ENCODE measurements around the gene LMTK2.
"Not testable (repeated sequence)": the region's sequence is repeated elsewhere in the genome, so short reads cannot be mapped to it uniquely, and the experiment has no call there.

Gene LMTK2

DNA sequence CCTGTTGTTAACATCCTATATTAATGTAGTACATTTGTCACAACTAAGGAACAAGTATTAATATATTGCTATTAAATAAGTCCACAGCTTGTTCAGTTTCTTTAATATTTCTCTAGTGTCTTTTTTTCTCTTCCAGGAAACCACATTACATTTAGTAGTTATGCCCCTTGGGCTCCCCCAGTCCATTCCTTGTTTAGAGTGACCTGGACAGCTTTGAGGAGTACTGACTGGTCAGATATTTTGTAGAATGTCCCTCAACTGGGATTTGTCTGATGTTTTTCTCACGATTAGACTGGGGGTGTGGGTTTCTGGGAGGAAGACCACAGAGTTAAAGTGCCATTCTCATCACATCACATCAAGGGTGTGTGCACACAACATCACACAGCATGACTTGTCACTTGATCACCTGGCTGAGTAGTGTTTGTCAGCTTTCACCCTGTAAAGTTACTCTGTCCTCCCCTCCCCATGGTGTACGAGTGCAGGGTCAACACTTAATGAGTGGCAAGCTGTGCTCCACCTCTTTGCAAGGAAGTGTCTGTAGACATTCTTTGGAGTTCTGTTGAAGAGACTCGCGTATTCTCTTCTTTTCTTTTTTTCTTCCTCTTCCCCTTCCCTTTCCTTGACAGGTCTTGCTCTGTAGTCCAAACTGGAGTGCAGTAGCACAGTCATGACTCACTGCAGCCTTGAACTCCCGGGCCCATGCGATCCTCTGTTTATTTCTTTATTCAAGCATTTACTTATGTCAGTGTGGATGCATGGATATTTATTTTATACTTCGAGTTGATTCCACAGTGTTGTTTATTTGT is 10.2 kb downstream of the LMTK2 start:
- no peak for DNase-seq (ENCODE audit: insufficient read length, low spot score)
- FAIRE-seq: no peak
- TF ChIP-seq, protein P1, sequence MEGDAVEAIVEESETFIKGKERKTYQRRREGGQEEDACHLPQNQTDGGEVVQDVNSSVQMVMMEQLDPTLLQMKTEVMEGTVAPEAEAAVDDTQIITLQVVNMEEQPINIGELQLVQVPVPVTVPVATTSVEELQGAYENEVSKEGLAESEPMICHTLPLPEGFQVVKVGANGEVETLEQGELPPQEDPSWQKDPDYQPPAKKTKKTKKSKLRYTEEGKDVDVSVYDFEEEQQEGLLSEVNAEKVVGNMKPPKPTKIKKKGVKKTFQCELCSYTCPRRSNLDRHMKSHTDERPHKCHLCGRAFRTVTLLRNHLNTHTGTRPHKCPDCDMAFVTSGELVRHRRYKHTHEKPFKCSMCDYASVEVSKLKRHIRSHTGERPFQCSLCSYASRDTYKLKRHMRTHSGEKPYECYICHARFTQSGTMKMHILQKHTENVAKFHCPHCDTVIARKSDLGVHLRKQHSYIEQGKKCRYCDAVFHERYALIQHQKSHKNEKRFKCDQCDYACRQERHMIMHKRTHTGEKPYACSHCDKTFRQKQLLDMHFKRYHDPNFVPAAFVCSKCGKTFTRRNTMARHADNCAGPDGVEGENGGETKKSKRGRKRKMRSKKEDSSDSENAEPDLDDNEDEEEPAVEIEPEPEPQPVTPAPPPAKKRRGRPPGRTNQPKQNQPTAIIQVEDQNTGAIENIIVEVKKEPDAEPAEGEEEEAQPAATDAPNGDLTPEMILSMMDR (IDR thresholded peaks at IDR 0.05; ENCODE audit: insufficient read depth, missing control alignments): no peak

DNA sequence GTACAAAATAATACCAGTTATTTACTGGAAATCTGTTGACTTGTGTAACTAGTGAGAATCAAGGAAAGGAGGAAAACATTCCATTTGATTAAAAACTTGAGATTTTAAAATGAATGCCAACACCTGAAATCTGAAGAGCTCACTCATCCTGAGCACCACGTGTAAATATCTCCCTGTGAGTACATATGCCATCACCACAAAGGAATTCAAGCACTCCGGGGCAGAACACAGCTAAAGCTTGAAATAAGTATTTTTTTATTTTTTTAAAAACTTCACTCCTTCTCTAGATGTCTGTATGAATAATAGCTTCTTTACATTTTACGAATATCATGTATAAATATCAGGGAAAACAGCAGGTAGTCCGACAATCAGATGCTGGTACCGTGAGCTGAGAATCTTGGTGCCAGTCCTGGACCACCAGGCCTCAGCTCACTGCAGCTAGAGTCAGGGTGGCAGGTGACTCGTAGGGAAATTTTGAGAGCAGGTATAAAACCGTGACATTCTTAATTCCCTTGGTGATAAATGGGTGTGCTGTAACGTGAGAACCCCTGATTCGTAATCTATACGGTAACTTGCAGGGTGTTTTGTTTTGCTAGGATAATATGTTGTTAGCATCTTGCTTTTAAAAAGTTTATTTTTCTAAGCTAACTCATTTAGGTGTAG is 12.7 kb downstream of the LMTK2 start:
- FAIRE-seq: no peak
- DNase-seq (ENCODE audit: insufficient read length, low spot score): no peak
- TF ChIP-seq, protein P1 (IDR thresholded peaks at IDR 0.05; ENCODE audit: insufficient read depth, missing control alignments): no peak

DNA sequence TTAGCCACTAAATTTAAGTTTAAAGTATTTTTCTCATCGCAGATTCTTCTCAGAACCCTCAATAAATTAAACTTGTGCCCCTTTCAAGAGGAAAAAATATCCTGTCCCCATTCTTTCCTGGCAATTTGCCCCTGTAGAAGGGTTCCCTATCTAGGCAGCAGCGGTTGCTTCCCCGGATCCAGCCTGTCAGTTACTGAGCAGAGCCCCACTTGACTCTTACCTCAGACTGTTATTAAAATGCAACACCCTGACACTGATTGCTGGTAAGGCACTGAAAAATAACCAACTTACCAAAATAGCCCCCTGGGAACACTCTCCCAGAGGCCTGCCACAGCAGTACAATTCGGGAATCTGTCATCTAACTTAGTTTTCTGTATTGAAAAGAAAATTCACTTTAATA is 13.9 kb downstream of the LMTK2 start:
- no peak for FAIRE-seq
- TF ChIP-seq, protein P1 (IDR thresholded peaks at IDR 0.05; ENCODE audit: insufficient read depth, missing control alignments): no peak
- no peak for DNase-seq (ENCODE audit: insufficient read length, low spot score)

DNA sequence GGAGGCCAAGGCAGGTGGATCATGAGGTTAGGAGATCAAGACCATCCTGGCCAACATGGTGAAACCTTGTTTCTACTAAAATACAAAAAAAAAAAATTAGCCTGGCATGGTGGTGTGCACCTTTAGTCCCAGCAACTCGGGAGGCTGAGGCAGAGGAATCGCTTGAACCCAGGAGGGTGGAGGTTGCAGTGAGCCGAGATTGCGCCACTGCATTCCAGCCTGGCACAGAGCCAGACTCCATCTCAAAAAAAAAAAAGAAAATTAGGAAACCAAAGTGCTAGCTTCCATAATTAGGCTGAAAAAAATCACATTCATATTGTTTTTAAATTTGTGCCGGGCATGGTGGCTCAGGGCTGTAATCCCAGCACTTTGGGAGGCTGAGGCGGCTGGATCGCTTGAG is 14.7 kb downstream of the LMTK2 start:
- DNase-seq (ENCODE audit: insufficient read length, low spot score); FAIRE-seq: not testable (repeated sequence)

DNA sequence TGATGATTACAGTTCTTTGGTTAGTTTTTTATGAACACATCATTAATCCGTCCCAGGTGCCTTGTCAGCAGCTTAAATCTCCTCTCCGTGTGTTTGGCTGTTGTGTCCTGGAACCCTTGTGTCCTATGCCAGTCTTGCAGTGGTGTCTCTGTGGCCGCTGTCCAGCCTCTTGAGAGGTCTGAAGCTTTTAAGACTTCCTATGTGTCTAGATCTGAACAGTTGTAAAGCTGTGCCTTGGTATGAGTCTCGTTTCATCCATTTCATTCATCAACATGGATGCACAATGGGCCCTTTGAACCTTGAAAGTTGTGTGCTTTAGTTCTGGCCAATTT is 16.7 kb downstream of the LMTK2 start:
- TF ChIP-seq, protein P1 (IDR thresholded peaks at IDR 0.05; ENCODE audit: insufficient read depth, missing control alignments): no peak
- FAIRE-seq (no peak), DNase-seq (ENCODE audit: insufficient read length, low spot score) (no peak)

DNA sequence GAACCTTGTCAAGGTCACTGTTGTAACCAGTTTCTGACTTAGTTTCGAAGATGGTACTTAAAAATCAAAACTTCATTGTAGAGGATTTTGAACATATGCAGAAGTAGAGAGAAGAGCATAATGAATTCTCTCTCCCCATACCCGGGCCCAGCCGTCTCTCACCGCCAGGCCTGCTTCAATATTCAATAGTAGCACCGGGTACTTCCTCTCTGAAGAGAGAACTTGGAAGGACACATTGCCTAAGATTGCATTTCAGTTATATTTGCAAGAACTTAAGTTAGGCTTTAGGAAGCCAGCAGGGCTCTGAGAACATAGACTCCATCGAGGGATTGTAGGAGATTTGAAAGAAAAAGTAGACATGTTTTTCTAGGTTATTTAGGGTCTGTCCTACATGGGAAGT is 19.1 kb downstream of the LMTK2 start:
- TF ChIP-seq, protein P1 (IDR thresholded peaks at IDR 0.05; ENCODE audit: insufficient read depth, missing control alignments): no peak
- FAIRE-seq (no peak), DNase-seq (ENCODE audit: insufficient read length, low spot score) (no peak)

DNA sequence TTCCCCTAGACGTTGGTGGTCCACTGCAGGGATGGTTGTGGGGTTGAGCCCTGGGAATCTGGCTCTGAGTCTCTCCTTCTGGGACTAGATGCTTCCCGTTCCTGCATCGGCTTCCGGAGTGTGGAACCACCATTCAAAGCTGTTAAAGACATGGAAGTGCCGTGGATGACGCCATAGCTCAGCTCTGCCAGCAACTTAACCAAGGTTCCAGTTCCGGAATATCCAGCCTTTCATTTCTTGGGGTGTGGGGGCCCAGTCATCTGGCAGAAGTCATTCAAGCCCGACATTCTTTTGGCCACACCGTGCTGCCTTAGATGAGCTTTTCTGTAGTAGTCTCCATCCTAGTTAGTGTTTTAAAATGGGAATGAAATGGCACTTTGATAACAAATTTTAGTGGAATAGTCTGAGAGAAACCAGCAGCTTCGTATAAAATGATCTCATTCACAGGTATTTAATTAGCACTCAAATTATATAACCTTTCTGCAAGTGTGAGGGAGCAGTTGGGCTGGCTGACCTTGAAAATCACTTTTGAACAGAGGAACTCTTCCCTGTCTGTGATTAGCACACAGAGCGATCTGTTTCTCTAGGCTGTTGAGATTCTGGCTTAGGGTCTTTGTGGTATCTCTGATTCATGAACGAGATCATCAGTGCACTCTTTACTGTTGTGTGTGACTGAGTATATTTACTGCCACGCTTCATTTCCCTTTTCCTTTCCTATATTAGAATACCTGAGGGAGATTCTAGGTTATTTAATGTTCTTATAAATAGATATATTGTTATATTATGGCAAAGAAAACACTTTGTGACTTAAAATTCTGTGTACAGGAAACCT is 19.9 kb downstream of the LMTK2 start:
- FAIRE-seq (no peak), DNase-seq (ENCODE audit: insufficient read length, low spot score) (no peak)
- TF ChIP-seq, protein P1 (IDR thresholded peaks at IDR 0.05; ENCODE audit: insufficient read depth, missing control alignments): no peak

Measured in D721Med (cell line).